Measurements from ENCODE around the gene ITSN1.

ITSN1 gene

DNA sequence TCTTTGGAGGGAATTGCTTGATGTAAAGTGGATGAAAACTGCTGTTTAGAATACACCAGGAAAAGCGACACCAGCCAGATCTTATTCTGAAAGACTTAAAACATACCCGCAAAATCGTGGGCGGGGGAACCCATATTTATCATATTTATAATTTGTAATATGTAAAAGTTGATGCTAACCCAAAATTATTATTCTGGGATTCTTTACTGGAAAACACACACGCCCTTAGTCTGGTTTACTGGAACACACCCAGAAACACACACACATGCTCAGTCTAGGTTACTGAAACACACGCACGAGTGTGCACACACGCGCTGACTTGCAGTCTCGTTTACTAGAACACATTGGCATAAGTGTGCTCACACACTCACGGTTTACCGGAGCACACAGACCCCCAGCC, 240.8 kb downstream of the ITSN1 start:
- TF ChIP-seq, protein P1, sequence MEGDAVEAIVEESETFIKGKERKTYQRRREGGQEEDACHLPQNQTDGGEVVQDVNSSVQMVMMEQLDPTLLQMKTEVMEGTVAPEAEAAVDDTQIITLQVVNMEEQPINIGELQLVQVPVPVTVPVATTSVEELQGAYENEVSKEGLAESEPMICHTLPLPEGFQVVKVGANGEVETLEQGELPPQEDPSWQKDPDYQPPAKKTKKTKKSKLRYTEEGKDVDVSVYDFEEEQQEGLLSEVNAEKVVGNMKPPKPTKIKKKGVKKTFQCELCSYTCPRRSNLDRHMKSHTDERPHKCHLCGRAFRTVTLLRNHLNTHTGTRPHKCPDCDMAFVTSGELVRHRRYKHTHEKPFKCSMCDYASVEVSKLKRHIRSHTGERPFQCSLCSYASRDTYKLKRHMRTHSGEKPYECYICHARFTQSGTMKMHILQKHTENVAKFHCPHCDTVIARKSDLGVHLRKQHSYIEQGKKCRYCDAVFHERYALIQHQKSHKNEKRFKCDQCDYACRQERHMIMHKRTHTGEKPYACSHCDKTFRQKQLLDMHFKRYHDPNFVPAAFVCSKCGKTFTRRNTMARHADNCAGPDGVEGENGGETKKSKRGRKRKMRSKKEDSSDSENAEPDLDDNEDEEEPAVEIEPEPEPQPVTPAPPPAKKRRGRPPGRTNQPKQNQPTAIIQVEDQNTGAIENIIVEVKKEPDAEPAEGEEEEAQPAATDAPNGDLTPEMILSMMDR (conservative IDR thresholded peaks at IDR 0.05; ENCODE audit: low read depth, low read length): no peak
- no peak overlapping the region for H3K4me3 ChIP-seq (ENCODE audit: low read length)
- DNase-seq (ENCODE audit: low read depth): no peak

DNA sequence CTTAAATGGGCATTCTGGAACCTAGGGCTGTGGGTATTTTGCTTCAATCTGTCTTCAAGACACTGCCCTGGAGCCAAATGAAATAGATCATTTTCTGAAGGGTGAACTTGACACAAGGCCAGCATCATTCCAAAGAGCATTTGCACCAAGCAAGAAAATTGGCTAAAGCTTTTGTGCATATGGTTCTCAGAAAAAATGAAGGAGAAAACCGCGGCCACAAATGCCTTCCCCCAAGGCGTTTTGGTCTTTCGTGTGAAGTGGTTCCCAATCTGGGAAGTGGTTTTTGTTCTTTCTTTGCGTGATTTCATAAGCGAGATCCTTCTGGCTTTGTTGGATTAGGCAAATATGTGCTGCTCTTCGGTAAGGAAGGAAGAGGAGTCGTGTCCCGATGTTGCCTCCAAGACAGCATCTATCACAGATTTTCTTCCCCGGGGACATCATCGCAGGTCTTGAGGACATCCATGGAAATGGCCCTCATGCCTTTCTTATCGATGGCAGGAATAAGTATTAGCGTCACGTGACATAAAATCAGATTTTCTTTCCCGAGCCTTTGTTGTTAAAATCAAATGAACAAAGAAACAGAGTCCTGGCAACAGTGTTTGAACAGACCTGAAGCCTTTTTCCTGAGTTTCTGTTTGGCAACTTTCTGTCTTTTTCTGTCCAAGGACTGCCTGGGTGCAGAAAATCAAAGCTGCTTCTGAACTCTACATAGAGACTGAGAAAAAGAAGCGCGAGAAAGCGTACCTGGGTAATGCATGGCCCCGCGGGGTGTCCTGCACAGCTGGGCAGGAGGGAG, 242.3 kb downstream of the ITSN1 start:
- no peak for DNase-seq (ENCODE audit: low read depth)

GRCh38 chr21:33885172-33885514, 242.8 kb downstream of the ITSN1 start:
- DNase-seq (ENCODE audit: low read depth): no peak
- H3K4me3 ChIP-seq (ENCODE audit: low read length): no peak overlapping the region
- TF ChIP-seq, protein P1 (conservative IDR thresholded peaks at IDR 0.05; ENCODE audit: low read depth, low read length): no peak

More for the DNA sequence above, 242.3 kb downstream of the ITSN1 start:
- no peak overlapping the region for H3K4me3 ChIP-seq (ENCODE audit: low read length)
- TF ChIP-seq, protein P1 (conservative IDR thresholded peaks at IDR 0.05; ENCODE audit: low read depth, low read length): no peak

- no peak for DNase-seq (ENCODE audit: low read depth)
- no peak overlapping the region for H3K4me3 ChIP-seq (ENCODE audit: low read length)
- TF ChIP-seq, protein P1 (conservative IDR thresholded peaks at IDR 0.05; ENCODE audit: low read depth, low read length): no peak
These were observed 244.0 kb downstream of the ITSN1 start for GRCh38 chr21:33886321-33886720.

- TF ChIP-seq, protein P1 (conservative IDR thresholded peaks at IDR 0.05; ENCODE audit: low read depth, low read length): no peak
- no peak overlapping the region for H3K4me3 ChIP-seq (ENCODE audit: low read length)
- DNase-seq (ENCODE audit: low read depth): no peak
These were observed 247.9 kb downstream of the ITSN1 start for GRCh38 chr21:33890187-33890586.

DNA sequence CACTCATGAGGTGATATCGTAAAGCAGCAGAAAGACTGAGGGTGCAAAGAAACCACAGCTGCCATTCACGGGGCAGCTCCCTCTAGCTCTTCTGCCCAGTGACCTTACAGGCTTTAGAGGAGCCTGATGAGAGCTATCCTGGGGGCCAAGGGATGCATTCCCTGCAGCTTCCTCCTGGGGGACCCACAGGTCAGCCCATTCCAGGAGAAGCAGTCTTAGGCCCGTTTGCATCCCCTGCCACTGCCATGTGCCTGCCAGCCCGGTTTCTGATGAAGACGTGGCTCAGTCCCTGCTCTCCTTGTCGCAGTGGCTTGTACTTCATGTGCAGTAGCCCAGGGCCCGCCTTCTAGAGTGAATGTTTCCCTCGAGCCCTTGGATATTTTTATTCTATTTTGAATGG, 250.6 kb downstream of the ITSN1 start:
- H3K4me3 ChIP-seq (ENCODE audit: low read length): no peak overlapping the region
- DNase-seq (ENCODE audit: low read depth): no peak
- TF ChIP-seq, protein P1 (conservative IDR thresholded peaks at IDR 0.05; ENCODE audit: low read depth, low read length): no peak

GRCh38 chr21:33893917-33894316, 251.6 kb downstream of the ITSN1 start:
- peak; percentile 34 for DNase-seq (ENCODE audit: low read depth)
- TF ChIP-seq, protein P1 (conservative IDR thresholded peaks at IDR 0.05; ENCODE audit: low read depth, low read length): no peak
- no peak overlapping the region for H3K4me3 ChIP-seq (ENCODE audit: low read length)

Measured in retinal pigment epithelial cell (primary cell).